Endothelial cell of umbilical vein (primary cell): ENCODE data around the gene SLC6A6.

Experiments used
- CTCF ChIP-seq, 2 donors: IDR thresholded peaks; 1 replicate in 1 of 2; 2 replicates in 1 of 2; pipeline ENCODE4 v1.5.1; 2011; ENCODE audit warnings: low read length in 2 of 2, mild to moderate bottlenecking in 2 of 2, moderate library complexity in 2 of 2, control low read depth in 1 of 2, inconsistent platforms in 1 of 2, low read depth in 1 of 2; ENCODE audit not compliant: insufficient read depth in 1 of 2; ENCODE audit errors: extremely low read depth in 1 of 2
- EZH2 ChIP-seq: IDR thresholded peaks from 2 replicates; pipeline ENCODE4 v1.6.1; 2012; ENCODE audit warnings: borderline replicate concordance, low read depth, mild to moderate bottlenecking, moderate library complexity, low read length, inconsistent platforms; ENCODE audit not compliant: severe bottlenecking
- JUN ChIP-seq: IDR thresholded peaks from 2 replicates; pipeline ENCODE4 v1.6.1; 2011; ENCODE audit warnings: borderline replicate concordance, low read depth; ENCODE audit not compliant: insufficient read length, insufficient read depth
- MYC ChIP-seq: IDR thresholded peaks from one replicate; pipeline ENCODE4 v1.6.1; 2011; ENCODE audit warnings: mild to moderate bottlenecking, low read depth, low read length
- POLR2A ChIP-seq: IDR thresholded peaks from 2 replicates; pipeline ENCODE4 v1.6.1; 2012; ENCODE audit warnings: low read depth, mild to moderate bottlenecking, control low read depth, low read length
- POLR2AphosphoS5 ChIP-seq: IDR thresholded peaks from 2 replicates; pipeline ENCODE4 v1.6.1; 2012; ENCODE audit warnings: low read depth, mild to moderate bottlenecking, control low read depth, low read length, moderate library complexity; ENCODE audit not compliant: insufficient read depth

DNA sequence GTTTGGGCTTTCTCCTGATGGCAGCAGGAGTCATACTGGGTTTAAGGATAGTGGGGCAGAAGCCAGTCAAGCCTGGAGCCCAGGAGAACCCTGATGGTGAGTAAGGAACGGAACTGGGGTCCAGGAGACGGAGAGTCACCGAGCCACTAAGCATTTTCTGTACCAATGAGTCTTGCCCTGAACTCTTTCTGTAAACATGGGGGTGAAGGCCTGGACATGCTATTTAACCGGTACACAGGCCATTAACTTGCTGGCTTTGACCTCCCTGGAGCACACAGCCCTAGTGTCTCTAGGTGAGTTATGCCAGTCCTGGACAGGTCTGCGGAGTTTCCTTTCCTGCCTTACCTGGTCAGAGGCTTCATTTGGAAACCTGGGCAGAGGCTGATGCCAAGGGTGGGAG, 3.9 kb downstream of the SLC6A6 start:
- no peak for TF ChIP-seq POLR2A
- no peak for TF ChIP-seq CTCF (IDR thresholded peaks at IDR 0.05; ENCODE audit: extremely low read depth in 1 of 2, insufficient read depth in 1 of 2, low read depth in 1 of 2, low read length in 2 of 2)
- no peak for TF ChIP-seq JUN
- TF ChIP-seq EZH2: no peak
- no peak for TF ChIP-seq MYC
- no peak for TF ChIP-seq POLR2AphosphoS5
